Tibial artery (tissue), 4 donors: ENCODE results near the gene BFSP2.

Experiments used
- DNase-seq, 2 donors: peaks; one replicate each; pipeline ENCODE4 v3.0.0-alpha.2; 2019
- H3K27ac ChIP-seq, 2 donors: fragments of 200-600 bp; sonication (generic) in 1 of 2; 1 replicate in 1 of 2; 2 replicates in 1 of 2; pipeline ENCODE4 v1.5.1; 2018 to 2019; ENCODE audit warnings: mild to moderate bottlenecking in 1 of 2
- H3K27me3 ChIP-seq, 2 donors: fragments of 200-600 bp; sonication (generic) in 1 of 2; one replicate each; pipeline versions ENCODE4 v1.5.1 to v1.6.0; 2016 to 2019
- H3K36me3 ChIP-seq, 3 donors: fragments of 200-600 bp; sonication (generic) in 2 of 3; one replicate each; pipeline ENCODE4 v1.5.1; 2016 to 2019; ENCODE audit warnings: mild to moderate bottlenecking in 2 of 3
- H3K4me1 ChIP-seq, 4 donors: fragments of 200-600 bp; sonication (generic) in 2 of 4; 1 replicate in 3 of 4; 2 replicates in 1 of 4; pipeline ENCODE4 v1.5.1; 2016 to 2019
- H3K4me3 ChIP-seq, 2 donors: fragments of 200-600 bp; sonication (generic) in 1 of 2; 1 replicate in 1 of 2; 2 replicates in 1 of 2; pipeline ENCODE4 v1.5.1; 2018 to 2019; ENCODE audit warnings: mild to moderate bottlenecking in 2 of 2
- H3K9me3 ChIP-seq, 3 donors: fragments of 200-600 bp; sonication (generic) in 1 of 3; one replicate each; pipeline ENCODE4 v1.5.1; 2016 to 2019
- intact Hi-C: fragments of 100-400 bp; cut with DNase I; formaldehyde crosslinking; loops from one replicate; pipeline ENCODE4 v1.15.0; 2023; ENCODE audit warnings: low total_unique reads
- TF ChIP-seq, protein P1 (sequence below), 2 experiments: fragments of 200-600 bp in 1 of 2; fragments of 450-650 bp in 1 of 2; IDR thresholded peaks; one replicate each; pipeline ENCODE4 v1.5.1; 2017 to 2019; ENCODE audit warnings: antibody characterized with exemption in 2 of 2, mild to moderate bottlenecking in 1 of 2, moderate library complexity in 1 of 2

The BFSP2 gene

DNA sequence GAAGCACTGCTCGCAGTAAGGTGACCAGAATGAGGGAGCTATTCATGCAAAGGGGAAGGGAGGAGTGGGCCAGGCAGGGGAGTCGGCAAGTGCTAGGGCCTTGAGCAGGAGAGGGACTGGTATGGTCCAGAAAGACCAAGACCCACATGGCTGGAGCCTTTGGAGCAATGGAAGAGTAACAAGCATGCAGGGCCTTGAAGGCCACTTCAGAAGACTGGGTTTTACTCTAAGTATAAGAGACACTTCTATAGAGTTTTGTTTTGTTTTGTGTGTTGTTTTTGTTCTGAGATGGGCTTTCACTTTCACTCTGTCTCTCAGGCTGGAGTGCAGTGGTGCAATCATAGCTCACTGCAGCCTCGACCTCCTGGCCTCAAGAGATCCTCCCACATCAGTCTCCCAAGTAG, 42.0 kb downstream of the BFSP2 start:
- intact Hi-C loops = no loop called here
- TF ChIP-seq, protein P1, sequence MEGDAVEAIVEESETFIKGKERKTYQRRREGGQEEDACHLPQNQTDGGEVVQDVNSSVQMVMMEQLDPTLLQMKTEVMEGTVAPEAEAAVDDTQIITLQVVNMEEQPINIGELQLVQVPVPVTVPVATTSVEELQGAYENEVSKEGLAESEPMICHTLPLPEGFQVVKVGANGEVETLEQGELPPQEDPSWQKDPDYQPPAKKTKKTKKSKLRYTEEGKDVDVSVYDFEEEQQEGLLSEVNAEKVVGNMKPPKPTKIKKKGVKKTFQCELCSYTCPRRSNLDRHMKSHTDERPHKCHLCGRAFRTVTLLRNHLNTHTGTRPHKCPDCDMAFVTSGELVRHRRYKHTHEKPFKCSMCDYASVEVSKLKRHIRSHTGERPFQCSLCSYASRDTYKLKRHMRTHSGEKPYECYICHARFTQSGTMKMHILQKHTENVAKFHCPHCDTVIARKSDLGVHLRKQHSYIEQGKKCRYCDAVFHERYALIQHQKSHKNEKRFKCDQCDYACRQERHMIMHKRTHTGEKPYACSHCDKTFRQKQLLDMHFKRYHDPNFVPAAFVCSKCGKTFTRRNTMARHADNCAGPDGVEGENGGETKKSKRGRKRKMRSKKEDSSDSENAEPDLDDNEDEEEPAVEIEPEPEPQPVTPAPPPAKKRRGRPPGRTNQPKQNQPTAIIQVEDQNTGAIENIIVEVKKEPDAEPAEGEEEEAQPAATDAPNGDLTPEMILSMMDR (IDR thresholded peaks at IDR 0.05) = no peak
- Histone ChIP-seq H3K9me3 (no peaks in the 10 kb centered on the region), H3K36me3 (no peaks in the 10 kb centered on the region), H3K27me3 (no peaks in the 10 kb centered on the region), H3K4me1 (no peaks in the 10 kb centered on the region), H3K4me3 (no peak overlapping the region), H3K27ac (no peak overlapping the region)
- DNase-seq = no peak

DNA sequence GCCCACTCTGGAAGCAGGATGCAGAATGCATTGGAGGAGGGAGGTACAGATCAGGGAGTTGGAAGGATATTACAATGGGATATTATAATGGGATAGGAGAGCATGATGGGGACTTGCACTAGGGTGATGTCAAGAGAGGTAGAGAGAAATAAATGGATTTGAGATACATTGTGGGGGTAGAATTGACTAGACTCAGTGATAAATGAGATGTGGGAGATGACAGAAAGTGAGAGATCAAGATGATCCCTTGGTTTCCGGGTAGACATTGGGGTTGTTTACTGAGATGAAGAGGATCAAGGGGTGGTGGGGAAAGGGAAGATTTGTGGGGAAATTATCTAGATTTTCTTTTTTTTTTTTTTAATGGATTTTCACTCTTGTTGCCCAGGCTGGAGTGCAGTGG, 42.7 kb downstream of the BFSP2 start:
- no peak for DNase-seq
- intact Hi-C loops = no loop called here
- H3K4me1 ChIP-seq = no peaks in the 10 kb centered on the region
- H3K27ac ChIP-seq = no peak overlapping the region
- no peaks in the 10 kb centered on the region for H3K27me3 ChIP-seq
- TF ChIP-seq, protein P1 (IDR thresholded peaks at IDR 0.05) = no peak
- H3K36me3 ChIP-seq = no peaks in the 10 kb centered on the region
- H3K4me3 ChIP-seq = no peak overlapping the region
- no peaks in the 10 kb centered on the region for H3K9me3 ChIP-seq

DNA sequence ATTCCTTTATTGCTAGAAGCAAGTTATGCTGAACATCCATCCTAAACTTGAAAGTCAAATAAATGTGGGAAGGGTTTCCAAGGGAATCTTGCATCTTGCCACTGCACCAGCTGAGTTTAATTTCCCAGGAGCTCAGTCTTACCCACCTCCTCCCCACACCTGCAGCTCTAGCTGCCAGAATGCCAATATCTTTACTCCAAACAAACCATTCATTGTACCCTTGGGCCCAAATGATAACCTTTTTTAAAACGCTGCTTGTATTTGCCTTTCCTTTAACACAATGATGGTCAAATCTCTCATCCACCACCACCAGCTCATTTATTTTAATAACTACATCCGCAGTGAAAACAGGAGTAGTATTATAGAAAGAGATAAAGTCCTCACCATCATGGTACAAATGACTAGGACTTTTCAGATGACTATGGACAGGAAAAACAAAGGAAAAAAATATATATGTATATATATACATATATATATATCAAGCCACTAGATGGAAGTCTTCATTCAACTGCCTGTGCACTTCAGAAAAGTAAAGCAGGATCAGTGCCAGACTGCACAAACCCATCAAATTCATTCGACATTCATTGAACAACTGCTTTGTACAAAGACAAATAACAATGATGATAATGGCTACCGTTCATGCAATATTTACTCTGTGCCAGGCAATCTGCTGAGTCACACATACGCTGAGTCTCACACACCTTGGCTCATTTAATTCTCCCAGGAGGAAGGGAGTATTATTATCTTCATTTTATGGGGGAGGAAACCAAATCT, 44.0 kb downstream of the BFSP2 start:
- H3K27ac ChIP-seq = no peak overlapping the region
- no peak for DNase-seq

DNA sequence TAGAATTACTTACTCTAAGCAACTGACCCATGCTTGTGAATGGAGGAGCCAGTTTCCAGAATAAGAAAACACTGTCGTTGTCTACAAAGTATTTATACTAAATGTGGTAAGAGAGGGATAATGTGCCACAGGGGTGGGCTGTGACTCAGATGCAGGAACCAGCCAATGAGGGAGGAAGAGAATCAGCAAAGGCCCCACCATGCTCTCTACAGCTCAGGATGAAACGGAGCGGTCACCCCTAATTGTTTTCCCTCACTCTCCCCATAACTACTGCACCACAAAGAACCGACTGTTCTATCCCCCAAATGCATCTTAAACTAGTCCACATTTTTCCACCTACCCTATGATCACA, 44.5 kb downstream of the BFSP2 start:
- no peaks in the 10 kb centered on the region for H3K27me3 ChIP-seq
- no peak for DNase-seq
- TF ChIP-seq, protein P1 (IDR thresholded peaks at IDR 0.05) = no peak
- no peaks in the 10 kb centered on the region for H3K36me3 ChIP-seq
- intact Hi-C loops = no loop called here
- H3K27ac ChIP-seq = no peak overlapping the region
- H3K4me3 ChIP-seq = no peak overlapping the region
- no peaks in the 10 kb centered on the region for H3K4me1 ChIP-seq
- no peaks in the 10 kb centered on the region for H3K9me3 ChIP-seq

More for the DNA sequence above, 44.0 kb downstream of the BFSP2 start:
- Histone ChIP-seq H3K4me3 (no peak overlapping the region), H3K4me1 (no peaks in the 10 kb centered on the region), H3K36me3 (no peaks in the 10 kb centered on the region), H3K9me3 (no peaks in the 10 kb centered on the region), H3K27me3 (no peaks in the 10 kb centered on the region)
- intact Hi-C loops = no loop called here
- TF ChIP-seq, protein P1 (IDR thresholded peaks at IDR 0.05) = no peak

DNA sequence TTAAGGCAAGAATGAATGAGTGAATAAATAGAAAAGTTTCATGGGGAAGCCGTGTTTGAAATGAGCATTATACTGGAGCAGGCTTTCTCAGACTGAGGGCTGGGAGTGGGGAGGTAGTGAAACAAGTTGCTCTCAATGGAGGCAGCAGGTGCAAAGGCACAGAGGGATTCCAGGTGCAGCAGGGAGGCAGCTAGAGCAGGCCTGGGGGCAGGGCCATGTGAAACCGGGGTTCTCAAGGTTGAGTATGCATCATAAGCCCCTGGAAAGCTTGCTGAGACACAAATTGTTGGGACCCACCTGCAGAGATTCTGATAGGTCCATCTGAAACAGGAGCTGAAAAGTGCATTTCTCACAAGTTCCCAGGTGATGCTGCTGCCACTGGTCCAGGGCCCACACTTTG, 45.3 kb downstream of the BFSP2 start:
- DNase-seq = no peak
- H3K27ac ChIP-seq = no peak overlapping the region
- H3K27me3 ChIP-seq = no peaks in the 10 kb centered on the region
- intact Hi-C loops = no loop called here
- no peaks in the 10 kb centered on the region for H3K4me1 ChIP-seq
- TF ChIP-seq, protein P1 (IDR thresholded peaks at IDR 0.05) = no peak
- no peak overlapping the region for H3K4me3 ChIP-seq
- no peaks in the 10 kb centered on the region for H3K36me3 ChIP-seq
- no peaks in the 10 kb centered on the region for H3K9me3 ChIP-seq
